HUES48 (cell line): ENCODE data around the gene SAMD7.

Experiments used
- H3K27ac ChIP-seq: one replicate; pipeline ENCODE4 v1.7.0; 2013; ENCODE audit warnings: low read depth, low read length, inconsistent platforms
- H3K27me3 ChIP-seq: 2 replicates; pipeline ENCODE4 v1.6.1; 2013; ENCODE audit warnings: mild to moderate bottlenecking, low read length; ENCODE audit not compliant: control insufficient read depth, insufficient read depth
- H3K36me3 ChIP-seq: 2 replicates; pipeline ENCODE4 v1.6.1; 2013; ENCODE audit warnings: low read length; ENCODE audit not compliant: control insufficient read depth, insufficient read depth
- H3K4me1 ChIP-seq: 2 replicates; pipeline ENCODE4 v1.6.1; 2013; ENCODE audit warnings: mild to moderate bottlenecking, low read length; ENCODE audit not compliant: control insufficient read depth, insufficient read depth
- H3K4me3 ChIP-seq: 2 replicates; pipeline ENCODE4 v1.5.1; 2013; ENCODE audit warnings: mild to moderate bottlenecking, low read depth, low read length
- H3K9ac ChIP-seq: 2 replicates; pipeline ENCODE4 v1.6.1; 2013; ENCODE audit warnings: mild to moderate bottlenecking, low read depth, low read length, moderate library complexity
- H3K9me3 ChIP-seq: 2 replicates; pipeline ENCODE4 v1.6.1; 2013; ENCODE audit warnings: low read length; ENCODE audit not compliant: control insufficient read depth, insufficient read depth

Gene SAMD7

GRCh38 chr3:169907944-169908343 lies 3.4 kb upstream of the SAMD7 start:
- Histone ChIP-seq H3K9ac (no peak overlapping the region), H3K36me3 (no peaks in the 10 kb centered on the region), H3K27me3 (no peaks in the 10 kb centered on the region), H3K9me3 (no peaks in the 10 kb centered on the region; the same call in 1 of the 2 replicates), H3K4me3 (no peak overlapping the region), H3K4me1 (peaks cover 13% of the 10 kb centered on the region), H3K27ac (no peak overlapping the region)

DNA sequence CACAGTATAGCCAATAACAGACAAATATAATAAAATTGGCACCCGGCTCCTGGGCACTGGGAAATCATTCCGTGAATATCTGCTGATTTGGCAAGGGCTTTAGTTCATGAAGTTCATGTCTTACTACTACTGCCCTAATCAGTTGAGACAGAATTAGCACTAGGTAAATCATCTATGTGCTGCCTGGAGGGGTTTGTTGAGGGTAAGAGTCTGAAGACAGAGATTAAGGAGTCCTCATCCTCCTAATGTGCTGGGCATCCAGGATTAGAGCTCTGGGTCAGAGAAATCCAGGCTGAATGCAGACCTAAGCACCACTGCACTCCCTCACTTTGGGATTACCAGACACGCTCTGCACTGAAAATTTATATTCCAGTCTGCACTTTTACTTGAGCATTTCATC lies 2.0 kb downstream of the SAMD7 start:
- Histone ChIP-seq H3K9ac (no peak overlapping the region), H3K36me3 (no peaks in the 10 kb centered on the region), H3K27me3 (no peaks in the 10 kb centered on the region), H3K27ac (no peak overlapping the region), H3K4me1 (no peaks in the 10 kb centered on the region), H3K9me3 (no peaks in the 10 kb centered on the region), H3K4me3 (no peak overlapping the region)

GRCh38 chr3:169914321-169914720 lies 2.9 kb downstream of the SAMD7 start:
- H3K9ac ChIP-seq, result no peak overlapping the region

GRCh38 chr3:169923189-169923588 lies 11.8 kb downstream of the SAMD7 start:
- Histone ChIP-seq H3K9me3 (no peaks in the 10 kb centered on the region), H3K4me1 (no peaks in the 10 kb centered on the region), H3K27ac (no peak overlapping the region), H3K36me3 (no peaks in the 10 kb centered on the region), H3K9ac (no peak overlapping the region), H3K4me3 (no peak overlapping the region), H3K27me3 (no peaks in the 10 kb centered on the region)

More at GRCh38 chr3:169914321-169914720, 2.9 kb downstream of the SAMD7 start:
- Histone ChIP-seq H3K9me3 (no peaks in the 10 kb centered on the region), H3K27me3 (no peaks in the 10 kb centered on the region), H3K4me3 (no peak overlapping the region), H3K27ac (no peak overlapping the region), H3K36me3 (no peaks in the 10 kb centered on the region), H3K4me1 (no peaks in the 10 kb centered on the region)

- H3K9me3 ChIP-seq, result no peaks in the 10 kb centered on the region
- H3K9ac ChIP-seq, result no peak overlapping the region
- H3K27ac ChIP-seq, result no peak overlapping the region
- no peak overlapping the region for H3K4me3 ChIP-seq
- no peaks in the 10 kb centered on the region for H3K4me1 ChIP-seq
- no peaks in the 10 kb centered on the region for H3K36me3 ChIP-seq
- no peaks in the 10 kb centered on the region for H3K27me3 ChIP-seq
These were observed 12.5 kb downstream of the SAMD7 start for GRCh38 chr3:169923831-169924230.

- no peak overlapping the region for H3K27ac ChIP-seq
- H3K9me3 ChIP-seq, result no peaks in the 10 kb centered on the region
- no peak overlapping the region for H3K9ac ChIP-seq
- H3K27me3 ChIP-seq, result no peaks in the 10 kb centered on the region
- H3K4me1 ChIP-seq, result no peaks in the 10 kb centered on the region
- no peaks in the 10 kb centered on the region for H3K36me3 ChIP-seq
- no peak overlapping the region for H3K4me3 ChIP-seq
These were observed 18.6 kb downstream of the SAMD7 start for GRCh38 chr3:169929830-169930519.

DNA sequence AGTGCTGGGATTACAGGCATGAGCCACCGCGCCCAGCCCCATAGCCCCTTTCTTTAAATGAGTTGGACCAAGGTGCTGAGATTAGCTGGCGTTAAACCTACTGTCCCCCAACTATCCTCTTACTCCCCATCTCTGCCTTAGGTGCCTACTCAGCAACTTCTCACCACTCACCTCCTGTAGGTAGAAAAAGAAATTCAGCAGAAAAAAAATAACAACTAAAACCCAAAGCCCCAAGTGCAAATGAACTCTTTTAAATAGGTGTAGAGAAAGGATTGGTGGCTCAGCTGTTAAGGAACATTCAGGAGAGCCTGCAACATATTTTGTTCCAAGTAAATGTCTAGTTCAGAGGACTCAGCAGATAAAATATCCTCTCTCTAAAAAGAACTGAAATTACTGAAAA lies 19.5 kb downstream of the SAMD7 start:
- Histone ChIP-seq H3K4me1 (no peaks in the 10 kb centered on the region), H3K27me3 (no peaks in the 10 kb centered on the region), H3K4me3 (no peak overlapping the region), H3K27ac (no peak overlapping the region), H3K9ac (no peak overlapping the region), H3K36me3 (no peaks in the 10 kb centered on the region), H3K9me3 (no peaks in the 10 kb centered on the region)

DNA sequence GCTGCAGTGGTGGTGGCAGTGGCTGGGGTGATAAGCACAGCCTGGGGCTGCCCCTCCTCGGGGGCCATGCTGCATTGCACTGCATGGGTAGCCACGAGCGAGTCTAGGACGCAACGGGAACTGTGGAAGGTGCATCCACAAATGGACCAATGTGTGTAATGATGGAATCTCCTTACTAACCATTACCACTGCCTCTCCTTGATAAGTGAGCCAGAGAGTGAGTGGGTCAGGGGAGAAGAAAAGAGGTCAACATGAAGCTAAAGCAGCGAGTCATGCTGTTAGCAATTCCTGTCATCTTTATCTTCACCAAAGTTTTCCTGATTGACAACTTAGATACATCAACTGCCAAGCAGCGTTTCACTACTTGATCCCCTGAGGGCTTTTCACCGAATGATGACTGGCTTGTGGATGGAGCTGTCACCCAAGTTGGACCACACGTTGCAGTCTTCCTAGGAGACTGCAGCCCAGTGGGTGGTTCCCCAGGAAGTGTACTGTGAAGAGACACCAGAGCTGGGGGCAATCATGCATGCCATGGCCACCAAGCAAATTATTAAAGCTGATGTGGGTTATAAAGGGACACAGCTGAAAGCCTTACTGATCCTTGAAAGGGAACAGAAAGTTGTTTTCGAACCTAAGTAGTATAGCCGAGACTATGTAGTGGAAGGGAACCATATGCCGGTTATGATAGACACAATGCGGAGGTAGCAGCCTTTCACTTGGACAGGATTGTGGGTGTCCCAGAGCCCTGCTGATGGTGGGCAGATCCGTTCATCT lies 20.6 kb downstream of the SAMD7 start:
- Histone ChIP-seq H3K27me3 (no peaks in the 10 kb centered on the region), H3K4me3 (no peak overlapping the region), H3K36me3 (no peaks in the 10 kb centered on the region), H3K9ac (no peak overlapping the region), H3K9me3 (no peaks in the 10 kb centered on the region), H3K4me1 (no peaks in the 10 kb centered on the region), H3K27ac (no peak overlapping the region)

DNA sequence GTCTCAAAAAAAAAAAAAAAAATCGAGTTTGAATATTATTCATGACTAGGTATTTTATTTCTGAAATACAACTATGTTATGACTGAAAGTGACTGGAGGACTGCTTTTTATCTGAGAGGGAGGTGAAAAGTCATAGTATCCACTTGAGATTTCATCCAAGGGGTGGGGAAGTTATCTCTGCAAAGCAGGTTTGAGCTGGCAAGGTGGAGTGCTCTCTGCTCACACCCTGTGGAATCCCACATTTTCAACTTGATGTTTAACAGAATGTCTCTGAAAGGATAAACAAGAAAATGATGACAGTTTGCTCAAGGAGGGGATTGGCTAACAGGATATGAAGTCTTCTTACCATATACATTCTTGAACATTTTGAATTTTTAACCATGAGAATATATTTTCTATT lies 27.9 kb downstream of the SAMD7 start:
- Histone ChIP-seq H3K9me3 (no peaks in the 10 kb centered on the region), H3K36me3 (no peaks in the 10 kb centered on the region), H3K9ac (no peak overlapping the region), H3K4me3 (no peak overlapping the region), H3K27ac (no peak overlapping the region), H3K4me1 (no peaks in the 10 kb centered on the region; the same call in 1 of the 2 replicates), H3K27me3 (no peaks in the 10 kb centered on the region)

GRCh38 chr3:169939751-169940150 lies 28.4 kb downstream of the SAMD7 start:
- Histone ChIP-seq H3K27me3 (no peaks in the 10 kb centered on the region), H3K27ac (no peak overlapping the region), H3K36me3 (no peaks in the 10 kb centered on the region), H3K9ac (no peak overlapping the region), H3K9me3 (no peaks in the 10 kb centered on the region), H3K4me3 (no peak overlapping the region), H3K4me1 (no peaks in the 10 kb centered on the region; the same call in 1 of the 2 replicates)

- no peak overlapping the region for H3K9ac ChIP-seq
- no peak overlapping the region for H3K27ac ChIP-seq
These were observed 29.3 kb downstream of the SAMD7 start for GRCh38 chr3:169940470-169941181.

More at GRCh38 chr3:169940470-169941181, 29.3 kb downstream of the SAMD7 start:
- no peaks in the 10 kb centered on the region for H3K9me3 ChIP-seq
- no peaks in the 10 kb centered on the region; the same call in 1 of the 2 replicates for H3K4me1 ChIP-seq
- H3K4me3 ChIP-seq, result no peak overlapping the region
- H3K36me3 ChIP-seq, result no peaks in the 10 kb centered on the region
- H3K27me3 ChIP-seq, result no peaks in the 10 kb centered on the region
